KBM-7 (cell line): Measurements from ENCODE around the gene IL23R.

Experiments
- DNase-seq: peaks from one replicate; pipeline ENCODE4 v3.0.0-alpha.2; 2015
- in situ Hi-C: fragments of 300-500 bp; cut with MboI; formaldehyde crosslinking; loops from 2 replicates; pipeline ENCODE4 v1.14.3; 2020; ENCODE audit warnings: low sequenced_read_pairs, low pct_unique_long_range_greater_than_20kb, mixed read lengths

Gene IL23R

GRCh38 chr1:67273591-67273990, 107.3 kb downstream of the IL23R start:
- in situ Hi-C loops: no loop called here
- DNase-seq: no peak

GRCh38 chr1:67274623-67275325, 108.5 kb downstream of the IL23R start:
- DNase-seq: no peak
- in situ Hi-C loops: no loop called here

- no peak for DNase-seq
- in situ Hi-C loops: no loop called here
These were observed 114.4 kb downstream of the IL23R start for GRCh38 chr1:67280696-67281095.

- DNase-seq: no peak
- in situ Hi-C loops: no loop called here
These were observed 115.0 kb downstream of the IL23R start for GRCh38 chr1:67281244-67281643.

GRCh38 chr1:67285780-67286488, 119.7 kb downstream of the IL23R start:
- in situ Hi-C loops: no loop called here
- DNase-seq: no peak

- DNase-seq: no peak
- in situ Hi-C loops: no loop called here
These were observed 124.0 kb downstream of the IL23R start for GRCh38 chr1:67290236-67290635.

- DNase-seq: no peak
- in situ Hi-C loops: no loop called here
These were observed 128.8 kb downstream of the IL23R start for GRCh38 chr1:67294836-67295617.

- no peak for DNase-seq
- in situ Hi-C loops: no loop called here
These were observed 132.5 kb downstream of the IL23R start for GRCh38 chr1:67298762-67299161.

- DNase-seq: no peak
- in situ Hi-C loops: no loop called here
These were observed 133.0 kb downstream of the IL23R start for GRCh38 chr1:67299296-67299695.

GRCh38 chr1:67300561-67300960, 134.3 kb downstream of the IL23R start:
- in situ Hi-C loops: no loop called here
- DNase-seq: no peak

GRCh38 chr1:67304023-67304422, 137.8 kb downstream of the IL23R start:
- in situ Hi-C loops: no loop called here
- no peak for DNase-seq

- no peak for DNase-seq
- in situ Hi-C loops: no loop called here
These were observed 140.3 kb downstream of the IL23R start for GRCh38 chr1:67306547-67306946.

- in situ Hi-C loops: no loop called here
- DNase-seq: peak; percentile 52
These were observed 141.2 kb downstream of the IL23R start, which contains the start of gene IL12RB2 for GRCh38 chr1:67307251-67308060. Gene IL12RB2 (plus strand): TSS chr1:67307873. CDS start chr1:67320369, 12,496 bp downstream.

GRCh38 chr1:67308136-67308535, 141.9 kb downstream of the IL23R start:
- DNase-seq: no peak

More at GRCh38 chr1:67308136-67308535, 141.9 kb downstream of the IL23R start:
- in situ Hi-C loops: no loop called here
